GM21723 (cell line): Measurements from ENCODE around the gene AMBRA1.
"Not testable (repeated sequence)": the region's sequence is repeated elsewhere in the genome, so short reads cannot be mapped to it uniquely, and the experiment has no call there.

Source experiments
- ATAC-seq: cut with Tn5 transposase; IDR thresholded peaks from one replicate; pipeline ENCODE4 v1.9.1; 2021; ENCODE audit warnings: mild to moderate bottlenecking, moderate library complexity; ENCODE audit not compliant: unreplicated experiment

AMBRA1 gene

DNA sequence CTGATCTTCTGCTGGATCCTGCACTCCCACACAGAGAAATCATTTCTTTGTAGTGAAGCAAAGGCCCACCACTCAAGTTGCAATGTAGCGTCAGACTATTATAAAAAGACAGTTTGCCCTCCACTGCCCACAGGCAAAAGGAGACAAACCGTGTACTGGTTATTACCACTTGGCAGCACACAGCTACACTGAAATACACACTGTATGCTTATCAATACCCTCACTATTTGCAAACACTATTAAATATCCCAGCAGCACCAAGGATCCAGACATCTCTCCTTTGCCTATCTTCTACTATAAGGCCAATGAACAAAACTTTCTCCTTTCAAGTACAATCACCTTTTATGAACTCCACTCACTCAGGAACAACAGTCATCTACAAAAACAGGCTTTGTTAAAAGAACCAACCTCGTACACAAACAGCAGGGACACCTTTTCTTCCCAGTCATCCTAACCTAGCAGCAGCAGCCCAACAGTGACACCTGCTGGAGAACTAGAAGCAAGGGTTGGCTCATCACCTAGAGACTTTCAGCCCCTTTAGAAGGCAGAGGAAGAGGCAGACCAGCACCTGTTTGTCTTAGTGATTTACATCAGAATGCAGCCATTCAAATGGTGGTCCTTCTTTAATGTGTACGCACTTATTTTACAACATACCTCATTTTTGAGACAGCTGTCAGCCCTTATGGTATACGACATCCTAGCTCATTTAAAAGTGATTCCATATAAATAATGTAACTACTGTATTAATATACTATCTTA is 56.1 kb downstream of the AMBRA1 start:
- ATAC-seq: peak; percentile 69

DNA sequence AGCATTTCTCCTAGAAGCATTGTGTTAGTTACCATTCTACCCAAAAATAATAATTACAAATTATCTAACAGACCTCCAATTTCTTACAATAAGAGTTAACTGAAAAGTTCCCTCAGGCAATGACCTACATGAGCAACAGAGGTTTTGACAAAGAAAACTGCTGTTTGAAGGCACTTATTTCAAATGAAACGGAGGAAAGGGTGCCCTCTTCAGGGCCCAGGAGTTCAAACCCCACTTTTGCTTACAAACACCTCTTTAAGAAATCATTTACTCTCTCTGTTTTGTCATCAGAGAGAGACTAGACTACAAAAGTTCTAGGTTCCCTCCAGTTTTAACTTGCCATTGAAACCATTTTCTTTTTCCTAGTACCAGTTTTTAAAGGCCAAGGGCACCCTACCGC is 56.7 kb downstream of the AMBRA1 start:
- ATAC-seq: no peak

DNA sequence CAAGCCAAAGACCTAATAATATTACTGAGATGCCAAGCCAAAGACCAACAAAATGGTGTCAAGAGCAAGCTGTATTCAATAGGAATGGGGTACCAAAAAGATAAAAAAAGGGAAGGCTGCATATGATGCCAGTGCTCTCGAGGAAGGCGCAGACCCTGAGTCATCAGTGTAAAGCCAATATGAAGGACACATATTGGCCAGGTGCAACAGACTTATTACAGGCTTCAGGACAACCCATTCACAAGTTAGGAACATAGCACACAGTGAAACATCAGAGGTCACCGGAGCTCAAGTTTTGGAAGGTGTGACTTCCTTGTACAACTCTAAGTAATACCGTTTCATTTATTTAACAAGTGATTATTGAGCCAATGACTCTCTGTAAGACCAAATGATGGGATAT is 58.1 kb downstream of the AMBRA1 start:
- no peak for ATAC-seq

DNA sequence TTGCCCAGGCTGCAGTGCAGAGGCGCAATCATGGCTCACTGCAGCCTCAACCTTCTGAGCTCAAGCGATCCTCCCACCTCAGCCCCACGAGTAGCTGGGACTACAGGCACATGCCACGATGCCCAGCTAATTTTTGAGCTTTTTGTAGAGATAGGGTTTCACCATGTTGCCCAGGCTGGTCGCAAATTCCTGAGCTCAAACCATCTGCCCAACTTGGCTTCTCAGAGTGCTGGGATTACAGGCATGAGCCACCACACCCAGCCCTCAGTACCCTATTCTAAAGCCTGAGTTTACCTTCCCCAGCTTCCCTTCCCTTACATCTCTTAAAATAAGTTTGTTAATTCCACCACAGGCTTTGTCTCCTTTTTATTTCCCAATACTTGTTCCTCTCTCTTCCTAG is 59.1 kb downstream of the AMBRA1 start:
- ATAC-seq: no peak

DNA sequence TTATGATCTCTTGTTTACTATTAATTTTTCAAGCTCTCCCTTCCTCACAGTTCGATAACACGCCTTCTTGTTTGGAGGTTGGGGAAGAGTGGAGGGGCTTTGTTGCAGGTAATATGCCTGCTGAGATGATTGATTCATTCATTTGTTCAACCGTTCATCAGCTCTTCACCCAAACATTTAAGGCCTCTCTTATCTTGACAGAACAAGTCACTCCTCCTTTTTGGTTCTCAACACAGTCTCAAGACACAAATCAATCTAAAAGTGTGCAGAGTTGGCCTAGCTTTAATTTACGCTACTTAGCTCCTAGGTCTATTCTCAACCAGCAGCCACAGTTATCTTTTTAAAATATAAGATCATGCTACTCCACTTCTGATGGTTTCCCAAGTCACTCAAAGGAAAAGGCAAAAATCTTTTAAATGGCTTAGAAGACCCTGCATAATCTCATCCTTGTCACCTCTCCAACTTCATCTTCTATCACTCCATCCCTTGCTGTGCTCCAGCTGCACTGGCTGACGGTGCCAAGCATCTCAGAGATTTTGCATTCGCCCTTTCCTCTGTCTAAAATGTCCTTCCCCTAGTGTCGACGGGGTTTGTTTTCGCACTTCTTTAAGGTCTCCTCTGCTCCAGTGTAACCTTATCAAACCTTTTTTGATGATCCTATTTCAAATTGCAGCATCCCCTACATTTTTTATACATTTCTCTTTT is 60.3 kb downstream of the AMBRA1 start:
- no peak for ATAC-seq

DNA sequence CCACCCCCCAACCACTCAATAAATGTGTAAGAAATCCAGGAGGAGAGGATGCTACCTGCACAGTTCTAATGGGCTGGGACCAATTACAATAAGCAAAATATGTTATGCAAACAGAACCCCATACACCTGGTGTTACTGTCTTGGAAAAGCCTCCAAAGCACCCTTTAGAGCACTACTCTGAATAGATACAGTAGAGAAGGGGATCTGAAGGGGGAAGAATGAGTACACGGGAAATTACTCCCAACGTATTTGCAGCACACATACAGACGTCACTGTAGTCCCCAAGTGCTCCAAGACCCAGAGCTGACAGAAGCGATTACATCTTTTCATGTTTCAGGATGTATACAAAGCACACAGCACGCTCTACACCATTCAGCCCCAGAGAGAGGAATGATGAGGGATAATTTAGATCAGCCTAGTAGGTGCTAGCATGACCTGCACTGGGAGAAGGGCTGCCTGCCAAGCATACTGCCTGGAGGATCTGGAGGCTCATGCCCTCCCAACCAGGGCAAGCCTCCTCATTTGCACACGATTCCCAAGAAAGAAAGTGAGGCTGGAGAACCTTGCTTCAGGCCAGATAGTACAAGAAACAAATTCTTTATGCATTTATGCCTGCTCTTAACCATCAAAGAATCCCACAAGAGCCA is 63.8 kb downstream of the AMBRA1 start:
- ATAC-seq: no peak

DNA sequence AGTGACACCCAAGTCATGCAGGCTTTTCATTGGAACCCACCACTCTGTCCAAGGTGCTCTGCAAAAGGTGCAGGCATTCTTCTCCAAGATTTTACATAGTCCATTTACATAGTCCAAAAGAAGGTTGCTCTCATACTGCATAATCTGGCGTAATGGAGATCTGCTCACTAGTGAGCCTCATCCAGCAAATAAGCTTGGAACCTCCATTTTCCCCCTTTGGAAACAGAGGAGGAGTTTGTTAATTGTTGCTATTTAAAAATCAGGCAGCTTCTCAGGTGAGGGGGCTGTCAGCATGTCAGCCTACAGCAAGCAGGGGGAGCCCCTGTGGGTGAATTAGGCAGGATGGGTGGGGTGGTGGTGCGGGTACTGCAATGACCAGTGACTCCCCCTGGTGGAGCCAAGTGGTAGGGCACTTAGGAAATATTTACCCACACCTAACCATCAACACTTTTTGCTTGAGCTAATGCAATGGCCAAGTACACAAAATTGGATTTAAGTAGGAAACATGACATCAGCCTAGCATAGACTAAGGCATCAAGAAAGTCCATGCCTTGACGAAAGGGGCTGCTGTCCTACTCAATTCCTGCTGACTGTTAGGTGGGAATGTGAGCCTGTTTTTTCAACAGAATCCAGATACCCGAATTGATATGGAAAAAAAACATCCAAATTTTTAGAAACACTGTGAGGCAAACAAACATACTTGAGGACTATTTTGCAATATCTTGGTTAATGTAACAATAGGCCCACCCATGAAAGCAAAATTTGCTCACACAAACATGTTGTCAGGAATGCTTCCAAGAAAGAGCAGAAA is 64.5 kb downstream of the AMBRA1 start:
- ATAC-seq: peak; percentile 63

DNA sequence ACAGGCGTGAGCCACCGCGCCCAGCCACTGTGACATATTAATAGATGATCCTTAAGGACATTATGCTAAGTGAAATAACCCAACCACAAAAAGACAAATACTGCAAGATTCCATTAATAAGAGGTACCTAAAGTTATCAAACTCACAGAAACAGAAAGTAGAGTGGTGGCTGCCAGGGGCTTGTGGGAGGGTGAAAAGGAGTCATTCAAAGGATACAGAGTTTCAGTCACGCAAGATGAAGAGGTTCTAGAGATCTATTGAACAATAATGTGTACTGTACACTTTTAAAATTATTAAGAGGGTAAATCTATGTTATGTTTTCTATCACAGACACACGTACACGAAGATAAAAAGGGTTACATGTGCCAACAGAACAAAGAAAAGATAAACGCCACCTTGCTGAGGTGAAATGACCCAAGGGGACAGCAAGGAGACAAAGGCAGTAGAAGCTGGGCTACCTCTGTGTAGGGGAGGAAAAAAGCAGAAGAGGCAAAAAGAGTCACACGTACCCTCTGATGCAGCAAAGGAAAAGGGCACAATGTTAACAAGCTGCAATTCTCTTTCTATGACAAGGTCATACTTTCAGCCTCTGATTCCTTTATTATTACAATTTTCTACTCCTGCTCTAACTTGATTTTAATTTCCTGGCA is 65.3 kb downstream of the AMBRA1 start:
- ATAC-seq: no peak

DNA sequence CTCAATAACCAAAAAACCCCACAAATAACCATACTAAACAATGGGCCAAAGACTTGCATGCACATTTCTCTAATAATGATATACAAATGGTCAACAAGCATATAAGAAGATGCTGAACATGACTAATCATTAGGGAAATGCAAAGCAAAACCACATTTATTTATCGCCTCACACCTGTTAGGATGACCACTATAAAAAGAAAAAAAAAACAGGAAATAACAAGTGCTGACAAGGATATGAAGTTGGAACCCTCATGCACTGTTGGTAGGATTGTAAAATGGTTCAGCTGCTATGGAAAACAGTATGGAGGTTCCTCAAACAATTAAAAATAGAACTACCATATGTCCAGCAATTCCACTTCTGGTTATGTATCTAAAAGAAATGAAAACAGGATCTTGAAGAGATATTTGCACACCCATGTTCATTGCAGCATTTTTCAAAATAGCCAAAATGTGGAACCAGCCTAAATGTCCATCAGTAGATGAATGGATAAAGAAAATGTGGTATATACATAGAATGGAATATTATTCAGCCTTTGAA is 66.2 kb downstream of the AMBRA1 start:
- ATAC-seq: no peak

DNA sequence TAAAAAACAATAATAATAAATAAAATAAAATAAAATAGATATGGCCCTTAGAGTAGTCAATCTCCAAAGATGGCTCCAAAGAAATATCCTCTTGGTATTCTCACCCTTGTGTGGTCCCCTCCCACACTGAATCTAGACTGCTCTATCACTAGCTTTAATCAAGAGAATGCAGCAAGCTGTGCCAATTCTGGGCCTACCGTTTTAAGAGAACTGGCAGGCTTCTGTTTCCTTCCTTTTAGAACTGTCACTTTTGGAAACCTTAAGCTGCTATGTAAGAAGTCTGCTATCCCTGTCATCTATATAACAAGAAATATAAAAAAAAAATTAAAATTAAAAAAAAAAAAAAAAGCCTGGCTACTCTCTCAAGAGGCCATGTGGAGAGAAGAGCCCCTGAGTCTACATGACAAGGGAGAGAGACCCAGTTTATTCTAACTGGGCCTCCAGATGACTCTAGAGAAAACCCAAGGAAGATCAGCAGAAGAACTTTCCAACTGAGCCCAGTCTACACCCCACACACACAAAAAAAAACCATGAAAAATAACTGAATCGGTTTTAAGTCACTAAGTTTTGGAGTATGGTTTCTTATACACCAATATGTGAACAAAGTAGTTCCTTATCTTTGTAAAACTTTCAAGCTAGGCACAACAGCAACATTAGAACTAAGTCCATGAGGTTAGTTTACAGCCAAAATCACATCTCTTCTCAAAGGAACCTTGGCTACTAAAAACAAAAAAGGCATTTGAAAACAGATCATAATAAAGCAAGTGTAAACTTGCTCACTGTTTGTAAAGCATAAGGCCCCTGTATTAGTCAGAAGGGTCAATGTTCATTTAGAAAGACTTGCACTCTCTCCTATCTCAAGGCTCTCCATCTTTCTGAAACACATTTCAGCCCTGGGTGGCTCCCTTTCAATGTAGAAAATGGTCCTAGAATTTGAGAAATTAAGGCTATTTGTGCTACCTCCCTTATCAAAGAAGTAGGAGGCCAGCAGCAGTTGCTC is 67.3 kb downstream of the AMBRA1 start:
- ATAC-seq: no peak

DNA sequence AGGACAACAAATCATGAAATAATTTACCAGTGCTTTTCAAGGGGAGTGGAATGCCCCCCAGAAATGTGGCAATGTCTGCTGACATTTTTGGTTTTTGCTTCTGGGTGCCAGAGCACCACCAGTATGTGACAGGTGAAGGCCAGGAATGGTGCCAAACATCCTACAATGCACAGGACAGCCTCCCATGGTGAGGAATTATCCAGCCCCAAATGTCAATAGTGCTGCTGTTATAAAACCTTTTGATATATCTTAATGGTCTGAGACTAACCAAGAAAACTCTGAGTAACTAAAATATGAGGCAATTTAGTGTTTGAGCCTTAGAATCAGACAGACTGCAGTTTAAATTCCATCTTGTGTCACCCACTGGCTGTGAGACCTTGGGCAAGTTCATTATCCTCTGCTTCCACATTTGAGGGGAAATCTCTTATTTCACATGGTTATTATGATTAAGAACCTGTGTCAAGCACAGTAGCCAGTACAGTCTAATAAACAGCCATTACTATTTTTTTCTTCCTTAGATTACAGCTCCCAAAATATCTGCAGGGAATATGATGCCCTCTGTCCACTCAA is 69.5 kb downstream of the AMBRA1 start:
- ATAC-seq: no peak

DNA sequence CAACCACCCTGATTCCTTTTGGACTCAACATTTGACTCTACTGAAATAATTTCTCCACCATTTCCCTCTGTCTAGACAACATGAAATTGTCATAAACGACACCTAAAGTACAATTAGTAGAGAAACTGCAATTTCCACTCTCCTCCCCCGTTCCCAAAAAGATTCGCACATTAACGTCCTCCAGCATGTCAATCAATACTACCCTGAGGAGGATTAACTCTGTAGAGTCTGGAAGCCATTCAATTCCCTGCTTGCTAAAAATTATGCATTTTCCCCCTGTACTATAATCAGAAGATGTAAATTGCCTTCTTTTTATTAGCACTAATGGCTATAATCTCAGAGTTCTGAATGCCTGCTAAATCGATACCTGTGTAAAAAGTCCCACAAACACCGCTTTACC is 70.5 kb downstream of the AMBRA1 start:
- no peak for ATAC-seq

DNA sequence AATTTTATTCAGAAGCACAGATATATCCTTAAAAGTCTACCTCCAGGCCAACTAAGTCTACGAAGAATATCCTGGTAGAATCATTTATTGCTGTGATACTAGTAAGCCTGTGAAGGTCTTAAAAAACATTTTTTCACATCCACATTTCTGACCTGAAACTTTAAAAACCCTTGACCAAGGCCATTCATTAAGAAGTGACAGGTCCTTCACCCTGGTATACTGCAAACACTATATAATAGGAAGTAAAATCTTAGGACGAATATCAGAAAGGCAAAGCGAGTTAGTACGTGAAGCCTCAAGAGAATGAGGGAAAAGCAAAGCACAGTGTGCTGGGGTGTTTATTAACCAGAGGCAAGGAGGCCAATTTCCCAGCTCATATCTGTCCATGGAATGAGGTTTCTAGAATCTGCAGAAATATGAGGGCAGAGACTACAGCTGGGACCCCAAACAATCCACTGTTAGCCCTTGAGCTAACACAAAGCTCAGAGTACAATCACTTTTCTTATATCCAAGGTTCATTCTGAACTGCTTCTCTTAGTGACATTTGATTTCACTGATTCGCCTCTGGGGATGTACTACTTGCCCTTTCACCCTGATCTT is 71.0 kb downstream of the AMBRA1 start:
- ATAC-seq: no peak

DNA sequence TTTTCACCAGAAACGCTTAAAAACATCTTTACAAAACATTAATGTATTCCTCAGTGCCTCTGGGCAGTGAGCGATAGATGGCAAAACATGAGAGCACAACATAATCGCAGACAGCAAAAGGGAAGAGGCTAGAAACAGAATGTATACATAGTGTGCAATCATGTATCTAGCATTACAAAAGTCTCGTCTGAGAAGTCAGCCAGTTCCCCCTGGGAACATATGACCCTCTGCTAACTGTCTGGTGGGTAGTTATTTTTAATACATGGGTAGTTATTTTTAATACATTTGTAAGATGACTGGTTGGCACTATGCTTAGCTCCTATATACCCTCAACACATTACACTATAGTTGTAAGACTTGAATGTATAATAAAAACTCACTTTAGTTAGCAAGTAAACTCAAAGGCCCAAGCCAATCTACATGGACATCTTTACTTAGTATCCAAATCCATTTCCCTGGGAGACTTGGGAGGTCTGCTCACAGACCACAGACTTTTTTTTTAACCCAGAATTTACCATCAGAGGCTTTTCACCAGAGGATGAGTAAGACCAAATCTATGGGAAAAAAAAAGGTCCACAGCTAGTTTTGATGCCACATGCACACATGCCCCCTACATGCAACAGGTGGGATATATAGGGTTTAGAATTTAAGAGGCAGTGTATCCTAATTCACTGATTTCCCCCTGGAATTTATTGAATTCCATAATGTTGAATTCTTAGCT is 71.7 kb downstream of the AMBRA1 start:
- ATAC-seq: no peak

DNA sequence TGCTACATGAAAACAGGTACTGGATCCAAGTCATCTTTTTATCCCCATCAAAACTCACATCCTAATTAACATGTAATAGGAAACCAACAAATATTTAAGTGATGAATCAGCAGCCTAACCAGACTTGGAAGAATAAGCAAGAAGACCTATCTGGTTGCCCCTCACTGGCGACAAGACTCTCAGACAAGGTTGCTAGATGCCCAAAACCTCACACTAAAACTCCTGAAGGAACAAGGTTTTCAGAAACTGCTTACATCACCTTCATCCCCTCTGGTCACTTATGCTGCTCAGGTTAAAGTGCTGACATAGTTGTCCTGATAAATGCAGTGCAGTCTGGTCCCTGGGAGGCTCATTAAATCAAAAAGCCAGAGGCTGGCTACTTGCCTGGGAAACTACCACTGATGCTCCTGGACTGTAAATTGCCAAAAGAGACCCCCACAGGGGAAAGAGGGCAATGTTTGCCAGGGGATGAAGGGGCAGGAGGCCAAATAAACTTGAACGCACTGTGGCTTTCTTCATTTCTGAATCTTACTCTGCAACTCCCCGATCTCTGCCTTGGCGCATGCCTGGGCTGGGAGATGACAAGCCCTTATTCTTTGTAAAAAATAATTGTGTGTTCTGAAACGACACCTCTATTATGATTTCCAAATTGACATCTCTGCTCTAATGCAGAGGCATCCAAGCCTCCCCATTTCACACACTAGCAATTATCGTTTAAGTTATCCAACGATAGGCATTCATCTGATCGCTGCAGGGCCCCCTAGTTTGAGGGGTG is 72.7 kb downstream of the AMBRA1 start:
- no peak for ATAC-seq

DNA sequence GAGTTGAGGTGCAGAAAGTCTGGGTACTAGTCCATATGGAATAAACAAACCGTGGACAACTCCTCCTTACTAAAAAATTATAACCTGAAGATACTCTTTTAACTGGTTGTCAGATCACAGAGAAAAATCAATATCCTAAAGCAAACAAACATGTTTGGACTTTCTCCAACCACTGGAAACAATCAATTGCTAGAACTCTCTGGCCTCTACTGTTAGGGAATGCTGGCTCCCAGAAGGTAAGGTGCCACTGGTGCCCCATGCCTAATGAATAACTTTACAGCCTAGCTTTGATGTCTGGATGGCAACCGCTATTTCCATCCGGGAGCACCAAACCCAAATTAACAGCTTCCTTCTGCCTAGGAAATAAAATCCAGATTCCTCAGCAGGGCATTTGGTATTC is 74.5 kb downstream of the AMBRA1 start:
- ATAC-seq: no peak

DNA sequence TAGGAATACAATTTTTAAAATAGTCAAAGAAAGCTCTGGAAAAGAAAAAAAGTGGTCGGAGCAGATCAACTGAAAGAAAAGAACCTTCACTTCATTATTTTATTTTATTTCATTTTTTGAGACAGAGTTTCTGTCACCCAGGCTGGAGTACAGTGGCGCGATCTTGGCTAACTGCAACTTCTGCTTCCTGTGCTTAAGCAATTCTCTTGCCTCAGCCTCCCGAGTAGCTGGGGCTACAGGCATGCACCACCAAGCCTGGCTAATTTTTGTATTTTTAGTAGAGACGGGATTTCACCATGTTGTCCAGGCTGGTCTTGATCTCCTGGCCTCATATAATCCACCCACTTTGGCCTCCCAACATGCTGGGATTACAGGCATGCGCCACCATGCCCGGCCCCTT is 74.9 kb downstream of the AMBRA1 start:
- ATAC-seq: not testable (repeated sequence)
